ENCODE data around the gene PRKCG.
"Not testable (repeated sequence)": the region's sequence is repeated elsewhere in the genome, so short reads cannot be mapped to it uniquely, and the experiment has no call there.

The PRKCG gene

GRCh38 chr19:53945998-53946397 lies 64.0 kb downstream of the PRKCG start:
- no peak for DNase-seq

- DNase-seq: no peak
Measured at GRCh38 chr19:53947624-53948023, 65.6 kb downstream of the PRKCG start.

- DNase-seq: not testable (repeated sequence)
Measured at GRCh38 chr19:53948611-53949010, 66.6 kb downstream of the PRKCG start.

GRCh38 chr19:53951436-53951835 lies 69.4 kb downstream of the PRKCG start:
- DNase-seq: no peak

GRCh38 chr19:53951947-53952346 lies 70.0 kb downstream of the PRKCG start:
- DNase-seq: no peak

- DNase-seq: no peak
Measured at GRCh38 chr19:53953383-53953782, 71.4 kb downstream of the PRKCG start.

Data from NCI-H146 (cell line).